Stimulated activated CD8-positive, alpha-beta memory T cell treated with anti-CD3 and anti-CD28 coated beads, Interleukin-12 subunit alpha, Interleukin-12 subunit beta, amount 100 ng/mL, for 4 hours (primary cell): Measurements from ENCODE around the gene CD276.
"Not testable (repeated sequence)": the region's sequence is repeated elsewhere in the genome, so short reads cannot be mapped to it uniquely, and the experiment has no call there.

Experiments
- DNase-seq: peaks from one replicate; pipeline ENCODE4 v3.0.0-alpha.2; 2020; ENCODE audit warnings: low read depth

CD276 gene

GRCh38 chr15:73709686-73710085 lies 25.5 kb downstream of the CD276 start:
- DNase-seq: no peak

- no peak for DNase-seq
Observed at GRCh38 chr15:73710321-73710720, 26.1 kb downstream of the CD276 start.

GRCh38 chr15:73711526-73711925 lies 27.3 kb downstream of the CD276 start:
- DNase-seq: no peak

GRCh38 chr15:73712107-73712506 lies 27.9 kb downstream of the CD276 start:
- no peak for DNase-seq

- no peak for DNase-seq
Observed at GRCh38 chr15:73714695-73715301, 30.6 kb downstream of the CD276 start.

- no peak for DNase-seq
Observed at GRCh38 chr15:73715417-73715816, 31.2 kb downstream of the CD276 start.

GRCh38 chr15:73716417-73716816 lies 32.2 kb downstream of the CD276 start:
- no peak for DNase-seq

- no peak for DNase-seq
Observed at GRCh38 chr15:73717206-73717605, 33.0 kb downstream of the CD276 start.

GRCh38 chr15:73717802-73718201 lies 33.6 kb downstream of the CD276 start:
- no peak for DNase-seq

GRCh38 chr15:73718694-73719093 lies 34.5 kb downstream of the CD276 start:
- no peak for DNase-seq

GRCh38 chr15:73722425-73722824 lies 38.2 kb downstream of the CD276 start:
- DNase-seq: no peak

- DNase-seq: no peak
Observed at GRCh38 chr15:73723191-73723590, 39.0 kb downstream of the CD276 start.

- DNase-seq: no peak
Observed at GRCh38 chr15:73724212-73724611, 40.0 kb downstream of the CD276 start.

GRCh38 chr15:73727330-73727976 lies 43.3 kb downstream of the CD276 start:
- DNase-seq: no peak

- DNase-seq: not testable (repeated sequence)
Observed at GRCh38 chr15:73732051-73732450, 47.9 kb downstream of the CD276 start.

- DNase-seq: no peak
Observed at GRCh38 chr15:73732930-73733329, 48.7 kb downstream of the CD276 start.

- no peak for DNase-seq
Observed at GRCh38 chr15:73737535-73737934, 53.4 kb downstream of the CD276 start.

- no peak for DNase-seq
Observed at GRCh38 chr15:73740152-73741048, 56.2 kb downstream of the CD276 start.

GRCh38 chr15:73741321-73741836 lies 57.2 kb downstream of the CD276 start:
- no peak for DNase-seq

- no peak for DNase-seq
Observed at GRCh38 chr15:73744293-73744692, 60.1 kb downstream of the CD276 start.

GRCh38 chr15:73745073-73745472 lies 60.9 kb downstream of the CD276 start:
- no peak for DNase-seq

- no peak for DNase-seq
Observed at GRCh38 chr15:73746261-73746660, 62.1 kb downstream of the CD276 start.

- no peak for DNase-seq
Observed at GRCh38 chr15:73746883-73747282, 62.7 kb downstream of the CD276 start.
